SH-SY5Y (cell line): ENCODE measurements around the gene MYL9.

ENCODE experiments used
- GATA2 ChIP-seq: IDR thresholded peaks from 2 replicates; pipeline ENCODE4 v1.6.1; 2011; ENCODE audit warnings: mild to moderate bottlenecking, low read depth, low read length
- GATA3 ChIP-seq: IDR thresholded peaks from 2 replicates; pipeline ENCODE4 v1.6.1; 2011; ENCODE audit warnings: low read depth, mild to moderate bottlenecking, low read length, moderate library complexity

DNA sequence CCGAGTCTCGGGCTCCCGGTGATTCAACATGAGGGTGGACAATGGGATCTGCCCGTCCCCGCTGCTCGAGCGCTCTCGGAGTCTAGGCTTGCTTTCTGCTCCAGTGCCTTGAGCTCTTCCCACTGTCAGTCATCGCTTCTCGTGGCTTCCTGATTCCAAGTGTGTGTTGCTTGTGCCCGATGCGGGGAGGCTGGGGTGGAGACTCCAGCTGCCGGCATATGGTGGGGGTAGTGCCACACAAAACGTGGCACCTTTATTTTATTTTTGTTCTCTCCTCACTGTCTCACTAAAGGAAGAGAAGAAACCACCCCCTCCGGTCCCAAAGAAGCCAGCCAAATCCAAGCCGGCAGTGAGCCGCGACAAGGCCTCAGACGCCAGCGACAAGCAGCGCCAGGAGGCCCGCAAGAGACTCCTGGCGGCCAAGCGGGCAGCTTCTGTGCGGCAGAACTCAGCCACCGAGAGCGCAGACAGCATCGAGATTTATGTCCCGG lies 14.8 kb upstream of the MYL9 start:
- TF ChIP-seq GATA2 (no peak), GATA3 (no peak)
